Measurements from ENCODE around the gene PLB1. TPM values are rescaled to one million over a fixed set of nuclear protein-coding genes. Genes with fewer than 3 reads are reported as not detected.
A peak's percentile ranks its signal among the peaks of the same experiment; 100 is the strongest.

The PLB1 gene
- total RNA-seq, 1 donor from 2014 or later, result 1.8 TPM

DNA sequence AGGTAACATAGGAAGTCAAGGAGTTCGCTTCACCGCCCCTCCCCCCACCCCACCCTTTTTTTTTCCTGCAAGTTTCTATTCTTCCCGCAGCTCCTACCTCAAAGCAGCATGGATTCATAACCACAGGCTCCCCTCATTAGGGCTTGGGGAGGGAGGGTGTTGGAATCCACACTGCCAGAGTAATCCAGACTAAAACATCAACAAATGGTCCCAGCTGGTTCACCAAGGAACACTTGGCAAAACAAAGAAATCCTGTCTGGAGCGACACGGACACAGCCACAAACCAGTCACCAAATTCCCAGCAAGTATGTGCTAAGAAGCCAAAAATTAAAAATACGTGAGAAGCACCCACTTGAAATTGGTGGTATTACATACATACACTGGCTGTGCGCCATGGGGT, 148.9 kb downstream of the PLB1 start:
- intact Hi-C loops (cut with DNase I), result no loop called here
- no peak for DNase-seq
- ATAC-seq (ENCODE audit: poor library complexity), result peak; percentile 57

DNA sequence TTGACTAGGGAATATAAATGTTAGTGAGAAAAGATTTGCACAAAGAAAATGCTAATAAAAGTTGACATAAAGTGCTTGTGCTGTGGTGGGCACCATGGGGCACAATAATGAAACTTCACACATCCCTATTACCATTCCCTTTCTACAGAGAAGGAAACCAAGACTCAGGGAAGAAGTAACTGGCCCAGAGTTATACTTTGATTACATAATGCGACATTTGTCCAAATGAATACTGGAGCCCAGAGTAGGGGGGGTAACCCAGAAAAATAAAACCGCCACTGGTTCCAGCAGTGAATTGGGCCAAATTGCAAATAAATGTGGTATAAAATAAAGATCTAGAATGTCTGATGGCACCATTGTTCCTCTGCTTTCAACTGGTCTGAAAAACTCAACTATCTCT, 149.7 kb downstream of the PLB1 start:
- ATAC-seq (ENCODE audit: poor library complexity) (peak; percentile 64), DNase-seq (no peak)
- intact Hi-C loops (cut with DNase I), result no loop called here

DNA sequence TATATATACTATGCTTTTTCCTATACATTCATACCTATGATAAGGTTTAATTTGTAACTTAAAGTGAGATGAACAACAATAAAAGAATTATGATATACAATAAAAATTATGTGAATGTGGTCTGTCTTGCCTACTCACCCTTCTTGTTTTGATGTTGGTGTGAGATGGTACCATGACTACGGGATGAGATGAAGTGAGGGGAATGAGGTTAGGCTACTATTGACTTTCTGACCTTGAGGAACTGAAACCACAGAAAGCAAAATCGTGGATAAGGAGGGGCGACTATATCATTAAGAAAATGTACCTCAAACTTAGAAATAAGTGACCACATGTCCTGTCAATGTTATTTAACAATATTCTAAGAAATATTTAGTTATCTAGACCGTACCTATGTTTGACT, 151.8 kb downstream of the PLB1 start:
- intact Hi-C loops (cut with DNase I), result no loop called here
- ATAC-seq (ENCODE audit: poor library complexity) (no peak), DNase-seq (no peak)

DNA sequence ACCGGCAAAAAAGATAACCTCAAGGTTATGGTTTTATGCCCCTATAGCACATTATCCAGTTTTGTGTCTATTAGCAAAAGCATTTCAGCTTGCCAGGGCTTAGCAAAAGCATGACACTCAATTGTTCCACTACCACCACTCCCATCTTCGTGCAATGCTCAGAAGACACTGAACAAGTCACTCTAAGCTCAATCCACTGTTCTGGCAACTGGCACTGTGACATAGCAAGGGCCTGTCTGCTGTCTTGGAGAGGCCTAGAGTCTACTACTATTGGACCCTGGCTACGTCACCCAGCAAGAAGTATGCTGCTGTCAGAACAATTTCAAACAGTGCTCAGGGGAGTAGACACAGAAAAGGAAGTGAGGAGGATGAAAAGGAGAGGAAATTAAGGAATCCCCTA, 152.3 kb downstream of the PLB1 start:
- ATAC-seq (ENCODE audit: poor library complexity), result peak; percentile 59

DNA sequence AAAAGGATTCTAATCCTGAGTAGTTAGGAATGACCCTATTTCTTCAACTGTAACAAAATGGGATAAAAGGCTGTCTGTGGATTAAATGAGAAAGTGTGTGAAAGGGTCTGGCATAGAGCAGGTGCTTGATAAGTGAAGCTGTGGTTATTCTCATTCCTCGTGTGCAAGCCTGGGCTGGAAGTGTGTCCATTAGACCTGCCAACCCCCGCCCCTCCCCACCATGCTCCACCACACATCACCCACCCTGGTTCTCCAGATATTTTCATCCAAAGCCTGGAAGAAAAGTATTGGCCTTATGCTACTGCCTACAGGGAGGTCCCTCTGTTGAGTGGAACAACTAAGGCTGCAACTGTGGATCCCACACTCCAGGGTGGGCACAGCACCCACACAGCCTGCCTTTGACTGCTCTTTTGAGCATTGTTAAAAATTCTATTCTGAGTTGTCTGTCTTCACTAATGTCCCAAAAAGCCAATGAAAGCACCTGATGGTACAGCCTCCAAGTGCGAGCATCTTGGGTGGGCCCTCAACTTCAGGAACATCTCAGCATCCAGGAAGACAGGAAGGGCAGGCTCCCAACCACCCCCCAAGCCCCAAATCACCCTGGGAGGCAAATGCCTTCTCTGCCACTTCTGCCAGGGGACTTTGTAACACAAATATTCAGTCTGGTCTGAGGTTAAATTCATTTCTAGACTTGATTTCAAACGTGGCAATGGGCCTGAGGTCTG, 153.0 kb downstream of the PLB1 start:
- ATAC-seq (ENCODE audit: poor library complexity), result no peak
- intact Hi-C loops (cut with DNase I), result no loop called here
- DNase-seq, result no peak

More for the DNA sequence above, 152.3 kb downstream of the PLB1 start:
- intact Hi-C loops (cut with DNase I), result no loop called here
- no peak for DNase-seq

DNA sequence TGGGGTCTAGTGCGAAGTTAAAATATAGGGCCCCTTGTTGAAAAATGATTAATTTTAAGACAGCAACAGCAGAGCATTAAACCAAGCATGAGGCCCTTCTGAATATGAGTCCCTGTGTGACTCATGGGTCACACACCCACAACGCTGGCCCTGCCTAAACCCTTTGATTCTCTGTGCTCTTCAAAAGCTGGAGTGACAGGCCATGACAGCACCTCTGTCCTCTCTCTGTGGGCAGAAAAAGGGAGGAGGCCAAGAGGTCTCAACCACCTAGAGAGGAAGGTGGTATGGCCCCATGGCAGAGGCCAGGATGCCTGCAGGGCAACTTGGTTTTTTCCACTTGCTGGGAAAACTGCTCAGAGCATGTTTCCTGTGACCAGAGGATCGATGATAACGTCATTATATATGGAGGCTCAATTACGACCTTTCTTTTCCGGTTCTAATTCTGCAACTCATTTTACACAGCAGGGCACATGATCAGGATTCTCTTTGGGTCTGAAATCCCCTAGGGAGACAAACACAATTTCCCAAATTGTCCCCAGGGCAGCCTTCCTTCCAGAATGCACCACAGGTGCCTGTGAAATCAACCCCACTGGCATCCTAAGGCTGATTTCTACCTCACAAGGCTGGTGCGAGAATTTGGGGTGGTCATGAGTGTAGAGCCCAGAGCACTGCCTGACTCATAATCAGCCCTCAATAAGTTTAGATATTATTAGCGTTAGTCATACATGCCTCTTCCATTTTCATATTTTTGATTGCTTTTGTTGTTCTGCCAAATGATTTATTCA, 153.8 kb downstream of the PLB1 start:
- DNase-seq, result no peak
- intact Hi-C loops (cut with DNase I), result no loop called here
- ATAC-seq (ENCODE audit: poor library complexity), result no peak

DNA sequence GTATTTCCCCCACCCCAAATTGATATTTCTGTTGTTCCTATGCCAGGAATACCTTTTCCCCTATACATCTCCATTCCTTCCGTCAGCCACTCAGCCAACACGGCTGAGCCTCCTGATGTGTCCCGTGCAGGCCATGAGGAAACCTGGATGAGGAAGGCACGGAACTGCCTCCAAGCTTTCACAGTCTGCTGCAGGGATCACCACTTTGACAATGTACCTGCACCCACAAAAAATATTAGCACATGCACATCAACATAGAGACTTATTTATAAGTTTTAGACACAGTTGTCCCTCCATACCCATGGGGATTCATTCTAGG, 154.4 kb downstream of the PLB1 start:
- DNase-seq (no peak), ATAC-seq (ENCODE audit: poor library complexity) (no peak)
- intact Hi-C loops (cut with DNase I), result no loop called here

DNA sequence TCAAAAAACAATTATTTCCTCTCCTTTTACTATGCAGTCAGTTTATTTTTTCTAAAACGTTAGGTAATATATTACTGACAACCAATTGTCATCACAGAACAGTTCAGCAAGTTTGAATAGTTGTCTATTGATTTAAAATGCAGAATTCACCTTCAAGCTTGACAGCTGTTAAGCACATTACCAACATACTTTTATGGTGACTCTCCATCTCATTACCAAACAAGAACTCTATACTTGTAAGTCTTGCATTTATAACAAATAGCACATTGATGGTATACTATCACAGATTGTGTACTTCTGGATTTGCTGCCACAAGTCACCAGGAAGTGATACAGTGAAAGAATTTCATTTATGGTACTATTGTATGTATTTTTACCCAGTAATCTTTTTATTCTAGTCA, 156.4 kb downstream of the PLB1 start:
- no peak for DNase-seq
- intact Hi-C loops (cut with DNase I), result no loop called here
- no peak for ATAC-seq (ENCODE audit: poor library complexity)

DNA sequence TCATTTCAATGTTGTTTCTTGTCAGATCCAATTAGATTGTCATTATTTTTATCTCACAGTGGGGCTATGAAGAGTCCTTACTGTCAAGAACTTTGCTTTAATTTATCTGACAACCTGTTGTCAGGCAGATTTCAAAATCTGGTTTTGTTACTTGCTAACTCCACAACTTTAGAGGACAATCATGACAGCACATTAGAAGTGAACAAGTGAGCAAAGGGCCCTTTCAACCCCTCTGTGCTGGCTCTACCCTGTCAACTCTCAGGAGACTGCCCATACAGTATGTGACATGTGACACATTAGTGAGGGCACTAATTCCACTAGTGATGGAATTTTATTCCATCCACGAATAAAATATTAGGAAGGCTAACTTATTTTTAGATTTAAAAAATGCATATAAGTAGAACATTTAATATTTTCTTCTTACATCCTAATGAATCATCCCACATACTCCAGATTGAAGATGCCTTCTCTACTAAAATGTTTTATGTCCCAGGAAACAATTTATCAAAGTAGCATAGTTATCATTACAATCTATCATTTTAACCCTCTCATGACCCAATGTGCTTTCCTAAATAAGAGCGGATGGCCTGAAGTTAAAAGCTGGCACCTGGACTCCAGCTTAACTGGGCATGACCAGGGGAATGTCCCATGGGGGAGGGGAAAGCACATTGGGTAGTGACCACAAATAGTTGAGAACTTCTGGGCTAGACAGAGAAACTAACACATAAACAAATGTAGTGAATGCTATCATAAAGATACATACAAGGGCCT, 158.2 kb downstream of the PLB1 start:
- intact Hi-C loops (cut with DNase I), result no loop called here
- DNase-seq (no peak), ATAC-seq (ENCODE audit: poor library complexity) (no peak)

DNA sequence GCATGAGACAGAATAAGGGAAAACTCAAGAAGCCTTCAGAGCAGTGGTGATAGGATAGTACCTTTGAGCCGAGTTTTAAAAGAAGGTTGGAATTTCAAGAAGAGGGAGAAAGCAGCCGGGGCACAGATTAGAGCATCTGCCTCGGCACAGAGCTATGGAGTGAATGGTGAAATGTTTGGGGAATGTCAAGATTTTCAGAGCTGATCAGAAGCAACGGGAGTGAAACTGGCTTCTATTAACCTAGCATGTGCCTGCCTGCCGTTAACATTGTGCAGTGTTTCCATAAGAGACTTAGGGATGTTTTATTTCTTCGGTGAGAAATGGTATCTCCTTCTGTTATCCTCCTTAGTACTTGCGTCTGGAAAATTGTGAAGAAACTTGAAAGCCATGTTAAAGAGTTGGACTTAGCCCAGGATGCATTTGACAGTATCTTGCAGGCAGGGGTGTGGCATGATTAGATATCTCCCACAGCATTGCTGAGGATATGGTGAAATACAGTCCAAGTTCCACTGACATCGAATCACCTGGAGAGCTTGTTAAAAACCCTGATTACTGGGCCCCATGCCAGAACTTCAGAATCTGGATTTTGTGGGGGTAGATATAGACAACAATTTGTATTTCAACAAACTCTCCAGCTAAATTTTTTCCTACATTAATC, 158.9 kb downstream of the PLB1 start:
- DNase-seq (no peak), ATAC-seq (ENCODE audit: poor library complexity) (no peak)
- intact Hi-C loops (cut with DNase I), result no loop called here

DNA sequence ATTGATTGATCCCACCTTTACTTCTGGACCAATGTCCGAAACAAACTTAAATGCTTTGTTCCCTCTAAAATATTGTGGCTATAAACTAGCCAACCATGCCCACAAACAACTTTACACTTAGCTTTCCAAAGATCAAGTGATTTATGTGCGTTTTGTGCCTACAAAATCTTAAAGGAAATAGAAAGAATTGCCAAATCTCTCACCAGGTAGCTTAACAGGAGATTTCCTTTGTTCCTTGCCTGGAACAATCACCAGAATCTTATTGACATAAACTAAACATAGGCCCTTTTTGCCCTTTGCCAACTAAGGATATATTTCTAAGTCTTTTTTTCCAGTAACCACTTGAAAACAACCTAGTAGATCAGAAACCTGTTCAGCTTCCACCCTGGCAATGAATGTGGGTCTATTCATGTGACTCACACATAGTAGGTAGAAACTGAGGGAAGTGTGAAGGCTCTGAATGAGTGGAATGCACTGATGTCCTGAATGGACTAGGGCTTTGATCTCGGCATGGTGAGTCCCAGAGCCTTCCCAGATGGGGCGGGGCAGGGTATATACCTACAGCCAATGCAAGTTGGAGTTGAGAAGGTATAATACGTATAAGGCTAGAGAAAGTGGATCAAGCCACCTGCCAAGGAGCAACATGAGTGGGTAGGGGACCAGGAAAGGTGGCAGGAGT, 161.2 kb downstream of the PLB1 start:
- intact Hi-C loops (cut with DNase I), result no loop called here
- ATAC-seq (ENCODE audit: poor library complexity) (no peak), DNase-seq (no peak)

DNA sequence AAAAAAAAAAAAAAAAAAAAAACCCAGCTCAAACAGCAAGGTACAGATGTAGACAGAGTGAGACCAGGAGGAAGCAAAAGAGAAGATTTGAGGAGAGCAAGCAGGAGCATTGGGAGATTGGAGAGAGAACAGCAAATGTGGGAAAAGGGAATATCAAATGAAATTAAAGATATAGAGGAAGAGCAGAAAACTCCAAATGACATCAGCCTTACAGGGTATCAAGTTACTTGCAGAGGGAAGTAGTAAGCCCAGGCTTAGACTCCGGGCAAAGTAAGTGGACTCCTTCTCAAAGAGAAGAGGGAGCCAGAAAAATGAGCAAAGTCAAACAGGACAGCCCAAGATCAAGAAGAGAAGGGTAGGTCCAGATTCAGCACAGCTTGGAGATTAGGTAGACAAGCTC, 162.5 kb downstream of the PLB1 start:
- DNase-seq (no peak), ATAC-seq (ENCODE audit: poor library complexity) (peak; percentile 13)
- intact Hi-C loops (cut with DNase I), result no loop called here

DNA sequence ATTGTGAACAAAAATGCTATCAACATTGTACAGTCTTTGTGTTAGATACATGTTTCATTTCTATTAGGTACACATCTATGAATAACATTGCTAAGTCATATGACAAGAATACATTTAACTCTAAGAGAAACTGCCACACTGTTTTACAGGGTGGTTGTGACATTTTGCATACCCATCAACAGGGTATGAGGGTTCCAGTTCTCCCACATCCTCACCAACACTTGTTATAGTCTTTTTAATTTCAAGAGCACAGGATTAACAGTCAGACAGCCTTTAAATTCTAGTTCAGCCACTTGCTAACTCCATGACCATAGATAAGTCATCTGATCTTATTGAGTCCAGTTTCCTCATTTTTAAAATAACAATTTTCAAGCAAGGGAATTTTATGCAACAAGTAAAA, 163.3 kb downstream of the PLB1 start:
- ATAC-seq (ENCODE audit: poor library complexity) (no peak), DNase-seq (no peak)
- intact Hi-C loops (cut with DNase I), result no loop called here

DNA sequence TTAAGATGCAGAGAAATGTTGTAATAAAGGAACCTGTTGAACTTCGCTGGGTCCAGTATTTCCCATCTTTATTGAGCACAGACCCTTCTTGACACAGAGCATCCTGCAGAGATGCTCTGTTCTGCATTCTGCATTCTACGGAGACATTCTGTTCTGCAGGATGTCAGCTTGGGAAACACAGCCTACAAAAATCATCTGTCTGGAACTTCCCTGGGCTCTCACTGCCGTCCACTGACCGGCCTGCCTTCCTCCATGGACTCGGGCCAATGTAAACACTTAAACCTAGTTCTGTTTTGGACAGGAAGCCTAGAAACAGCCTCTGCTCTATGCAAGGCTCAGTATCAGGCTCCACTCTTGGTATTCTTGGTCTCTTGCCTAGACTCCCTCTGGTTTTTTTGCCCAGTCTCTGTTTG, 165.7 kb downstream of the PLB1 start:
- intact Hi-C loops (cut with DNase I), result no loop called here
- DNase-seq (peak; percentile 76), ATAC-seq (ENCODE audit: poor library complexity) (peak; percentile 69)

DNA sequence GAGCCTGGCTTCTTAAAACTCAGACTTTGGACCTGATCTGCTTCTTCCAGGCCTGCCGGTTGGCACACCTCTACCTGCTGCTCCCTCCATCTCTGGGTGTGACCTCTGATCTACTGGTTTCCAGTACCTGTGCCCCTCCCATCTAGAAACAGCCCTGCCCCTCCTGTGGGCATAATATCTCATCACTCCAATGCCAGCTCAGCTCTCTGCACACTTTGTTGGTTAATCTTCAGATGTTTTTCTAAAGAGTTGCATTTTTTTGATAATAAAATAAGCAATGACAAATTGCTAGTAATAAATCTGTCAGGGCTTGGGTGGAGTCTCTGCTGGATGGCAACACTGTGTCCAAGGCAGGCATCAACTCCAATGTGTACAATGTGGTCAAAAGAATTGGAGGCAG, 166.2 kb downstream of the PLB1 start:
- ATAC-seq (ENCODE audit: poor library complexity), result no peak
- DNase-seq, result no peak
- intact Hi-C loops (cut with DNase I), result no loop called here

DNA sequence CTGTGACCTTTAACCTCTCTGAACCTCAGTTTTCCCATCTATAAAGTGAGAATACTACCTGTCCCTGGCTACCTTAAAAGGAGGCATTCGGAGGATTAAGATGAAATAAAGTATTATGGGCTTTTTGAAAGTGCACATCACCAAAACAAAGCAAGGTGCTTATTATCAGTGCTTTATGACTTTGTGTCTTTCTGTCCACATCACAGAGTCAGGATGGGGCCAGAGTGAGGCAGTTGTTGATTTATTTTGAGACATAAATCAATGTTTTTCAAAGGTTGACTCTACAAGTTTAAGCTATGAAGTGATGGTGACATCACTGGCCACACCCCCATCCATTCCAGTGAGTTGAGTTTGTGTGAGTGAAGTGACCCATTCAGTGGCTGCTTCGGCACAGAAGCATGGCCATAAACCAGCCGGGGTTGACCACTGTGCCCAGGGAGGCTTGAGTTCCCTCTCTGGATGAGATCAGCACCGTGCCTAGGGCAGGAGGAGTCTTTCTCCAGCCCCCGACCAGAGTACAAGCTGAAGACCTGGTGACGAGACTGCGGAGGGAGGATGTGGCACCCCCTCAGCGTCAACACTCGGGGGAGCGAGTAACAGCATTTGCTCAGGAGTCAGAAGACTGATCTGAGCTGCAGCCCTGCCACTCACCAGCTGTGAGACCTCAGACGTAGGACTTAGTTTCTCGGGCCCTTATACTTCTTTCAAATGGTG, 166.8 kb downstream of the PLB1 start:
- no peak for DNase-seq
- intact Hi-C loops (cut with DNase I), result no loop called here
- ATAC-seq (ENCODE audit: poor library complexity), result no peak

DNA sequence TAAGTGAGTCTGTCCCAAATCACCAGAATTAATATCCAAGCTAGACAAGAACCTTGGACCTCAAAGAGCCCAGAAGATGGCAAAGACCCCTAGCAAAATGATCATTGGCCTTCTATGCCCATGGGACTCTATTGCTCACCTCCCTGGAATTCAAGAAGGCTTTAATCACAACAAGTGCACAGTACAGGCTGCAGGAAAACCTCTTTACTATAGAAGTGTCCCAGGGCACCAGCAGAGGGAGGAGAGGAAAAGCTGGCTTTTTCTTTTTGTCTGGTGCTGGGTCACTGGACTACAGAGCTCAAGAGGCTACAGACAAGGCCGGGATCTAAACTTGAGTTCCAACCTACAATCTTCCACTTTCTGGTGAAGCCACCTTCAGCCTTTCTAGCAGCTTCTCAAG, 167.5 kb downstream of the PLB1 start:
- intact Hi-C loops (cut with DNase I), result no loop called here
- DNase-seq (no peak), ATAC-seq (ENCODE audit: poor library complexity) (no peak)

DNA sequence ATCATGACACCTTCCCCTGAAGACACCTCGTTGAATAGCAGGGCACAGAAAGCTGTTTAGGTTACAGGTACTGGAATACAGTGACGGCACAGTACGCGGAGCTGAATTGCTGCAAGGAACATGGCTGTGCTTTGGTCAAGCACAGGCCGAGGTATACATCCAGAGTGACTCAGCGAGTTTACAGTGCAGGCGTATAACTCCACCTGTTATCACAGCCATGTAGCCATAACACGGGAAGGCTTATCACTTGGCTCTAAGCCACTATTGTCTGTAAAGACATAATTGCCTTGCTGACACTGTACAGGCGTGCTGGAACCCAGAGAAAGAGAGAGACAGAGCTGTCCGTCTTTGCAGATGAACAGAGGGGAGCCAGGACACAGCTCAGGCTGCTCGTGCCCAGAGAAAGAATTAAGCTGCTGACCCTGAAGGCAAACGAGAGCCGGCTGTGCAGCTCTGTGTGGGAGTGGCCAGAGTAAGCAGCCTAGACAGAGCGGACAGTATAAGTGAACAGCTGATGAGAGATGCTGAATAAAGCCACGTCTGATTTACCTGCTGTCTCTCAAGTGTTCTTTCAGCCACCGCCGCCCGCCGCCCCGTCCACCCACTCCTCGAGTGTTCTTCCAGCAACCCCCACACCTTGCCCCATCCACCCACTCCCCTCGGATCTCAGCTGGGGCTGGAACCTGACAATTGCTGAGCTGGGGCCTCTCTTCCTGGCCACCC, 168.4 kb downstream of the PLB1 start:
- intact Hi-C loops (cut with DNase I), result no loop called here
- DNase-seq, result no peak
- ATAC-seq (ENCODE audit: poor library complexity), result peak; percentile 57
